Hepatocyte (in vitro differentiated cells): ENCODE results near the gene SETD5. TPM values are rescaled to one million over a fixed set of nuclear protein-coding genes. Genes with fewer than 3 reads are reported as not detected.

Experiments
- DNase-seq: peaks from one replicate; pipeline ENCODE4 v3.0.0-alpha.2; 2016; ENCODE audit warnings: low spot score
- H2AFZ ChIP-seq: fragments of 200-600 bp; sonication (generic); 2 replicates; pipeline ENCODE4 v1.6.0; 2016; ENCODE audit warnings: antibody characterized with exemption, mild to moderate bottlenecking
- H3K27ac ChIP-seq: fragments of 200-600 bp; sonication (generic); 2 replicates; pipeline ENCODE4 v1.5.1; 2016; ENCODE audit warnings: mild to moderate bottlenecking
- H3K27me3 ChIP-seq: fragments of 200-600 bp; sonication (generic); 2 replicates; pipeline ENCODE4 v1.6.1; 2016
- H3K36me3 ChIP-seq: fragments of 200-600 bp; sonication (generic); replicated peaks from 2 replicates; pipeline ENCODE4 v1.5.1; 2016; ENCODE audit warnings: low read depth; ENCODE audit not compliant: insufficient read depth
- H3K4me1 ChIP-seq: fragments of 200-600 bp; sonication (generic); 2 replicates; pipeline ENCODE4 v1.5.1; 2016; ENCODE audit warnings: mild to moderate bottlenecking, moderate library complexity; ENCODE audit not compliant: insufficient read depth
- H3K4me2 ChIP-seq: fragments of 200-600 bp; sonication (generic); 2 replicates; pipeline ENCODE4 v1.6.0; 2016
- H3K4me3 ChIP-seq: fragments of 200-600 bp; sonication (generic); 2 replicates; pipeline ENCODE4 v1.5.1; 2016; ENCODE audit warnings: mild to moderate bottlenecking
- H3K79me2 ChIP-seq: fragments of 200-600 bp; sonication (generic); 2 replicates; pipeline ENCODE4 v1.6.0; 2017; ENCODE audit warnings: mild to moderate bottlenecking
- H3K9me2 ChIP-seq: fragments of 200-600 bp; sonication (generic); replicated peaks from 2 replicates; pipeline ENCODE4 v1.6.0; 2017; ENCODE audit warnings: mild to moderate bottlenecking; ENCODE audit not compliant: insufficient read depth
- H3K9me3 ChIP-seq: fragments of 200-600 bp; sonication (generic); 2 replicates; pipeline ENCODE4 v1.5.1; 2016; ENCODE audit warnings: low read depth, mild to moderate bottlenecking
- H4K20me1 ChIP-seq: fragments of 200-600 bp; sonication (generic); 2 replicates; pipeline ENCODE4 v1.6.0; 2016; ENCODE audit warnings: mild to moderate bottlenecking; ENCODE audit not compliant: insufficient read depth, poor library complexity, severe bottlenecking
- EZH2 ChIP-seq: fragments of 200-600 bp; sonication (generic); IDR thresholded peaks from 2 replicates; pipeline ENCODE4 v1.6.1; 2016; ENCODE audit warnings: antibody characterized with exemption, mild to moderate bottlenecking, borderline replicate concordance
- EZH2phosphoT487 ChIP-seq: fragments of 200-600 bp; sonication (generic); IDR thresholded peaks from one replicate; pipeline ENCODE4 v1.6.1; 2018; ENCODE audit warnings: antibody characterized with exemption, mild to moderate bottlenecking, low read depth, moderate library complexity; ENCODE audit not compliant: unreplicated experiment, severe bottlenecking
- WGBS: methylation state at CpG from one replicate; pipeline ENCODE4 v1.1.6; 2016; ENCODE audit warnings: low lambda C conversion rate; ENCODE audit errors: missing lambda C conversion rate; 5-methylcytosine and 5-hydroxymethylcytosine counted together
- polyA plus RNA-seq: library from polyadenylated mRNA; unstranded; fragments of >200 nt; fragmentation: Nextera tagmentation; extraction: Ambion mirVana; gene quantifications from 2 replicates; pipeline ENCODE4 v1.2.1, GENCODE V29; 2016
- total RNA-seq: library from RNA; depleted of rRNA; stranded (reverse); fragments of >200 nt; gene quantifications from 2 replicates; pipeline ENCODE4 v1.2.3, GENCODE V29; 2014
- TF ChIP-seq, protein P1 (sequence below): fragments of 200-600 bp; sonication (generic); IDR thresholded peaks from 2 replicates; pipeline ENCODE4 v1.5.1; 2016; ENCODE audit warnings: antibody characterized with exemption, mild to moderate bottlenecking; ENCODE audit not compliant: poor library complexity

The SETD5 gene
- total and polyA plus RNA-seq, 2 experiments from 2014 or later, result 75.2 to 110 TPM

GRCh38 chr3:9399746-9400145, 2.3 kb downstream of the SETD5 start:
- Histone ChIP-seq H3K9me3 (no peaks in the 10 kb centered on the region), H3K4me3 (peak overlapping the region; percentile 93), H3K4me2 (peak overlapping the region; percentile 78), H2AFZ (no peak overlapping the region), H3K9me2 (no peaks in the 10 kb centered on the region), H3K79me2 (peaks cover 83% of the 10 kb centered on the region), H3K36me3 (no peaks in the 10 kb centered on the region), H3K27me3 (no peaks in the 10 kb centered on the region), H3K4me1 (peaks cover 52% of the 10 kb centered on the region), H4K20me1 (peaks cover 69% of the 10 kb centered on the region), H3K27ac (peak overlapping the region; percentile 99)
- DNase-seq, result peak; percentile 92
- TF ChIP-seq, protein P1, sequence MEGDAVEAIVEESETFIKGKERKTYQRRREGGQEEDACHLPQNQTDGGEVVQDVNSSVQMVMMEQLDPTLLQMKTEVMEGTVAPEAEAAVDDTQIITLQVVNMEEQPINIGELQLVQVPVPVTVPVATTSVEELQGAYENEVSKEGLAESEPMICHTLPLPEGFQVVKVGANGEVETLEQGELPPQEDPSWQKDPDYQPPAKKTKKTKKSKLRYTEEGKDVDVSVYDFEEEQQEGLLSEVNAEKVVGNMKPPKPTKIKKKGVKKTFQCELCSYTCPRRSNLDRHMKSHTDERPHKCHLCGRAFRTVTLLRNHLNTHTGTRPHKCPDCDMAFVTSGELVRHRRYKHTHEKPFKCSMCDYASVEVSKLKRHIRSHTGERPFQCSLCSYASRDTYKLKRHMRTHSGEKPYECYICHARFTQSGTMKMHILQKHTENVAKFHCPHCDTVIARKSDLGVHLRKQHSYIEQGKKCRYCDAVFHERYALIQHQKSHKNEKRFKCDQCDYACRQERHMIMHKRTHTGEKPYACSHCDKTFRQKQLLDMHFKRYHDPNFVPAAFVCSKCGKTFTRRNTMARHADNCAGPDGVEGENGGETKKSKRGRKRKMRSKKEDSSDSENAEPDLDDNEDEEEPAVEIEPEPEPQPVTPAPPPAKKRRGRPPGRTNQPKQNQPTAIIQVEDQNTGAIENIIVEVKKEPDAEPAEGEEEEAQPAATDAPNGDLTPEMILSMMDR, result no peak
- TF ChIP-seq EZH2phosphoT487 (no peak), EZH2 (no peak)
- 0% methylated on average over 3 of the region's 3 CpGs for WGBS

DNA sequence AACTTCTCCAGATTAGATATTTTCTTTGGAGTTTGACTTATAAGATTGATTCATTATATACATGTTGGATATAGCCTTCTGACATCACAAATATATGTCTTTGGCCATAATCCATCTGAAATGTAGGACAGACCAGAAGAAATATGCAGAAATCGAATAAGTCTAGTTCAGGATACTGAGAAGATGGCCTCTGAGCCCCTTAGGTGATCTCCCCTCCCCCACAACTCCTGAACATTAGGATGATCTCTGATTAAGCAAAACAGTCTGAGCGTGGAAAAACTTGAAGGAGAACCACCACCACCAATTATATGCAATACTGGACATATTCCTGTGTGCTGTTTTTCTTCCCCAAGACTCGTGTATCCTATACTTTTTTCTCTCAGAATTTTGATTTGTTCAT, 3.2 kb downstream of the SETD5 start:
- H3K27me3 ChIP-seq, result no peaks in the 10 kb centered on the region
- 24% methylated on average over 3 of the region's 3 CpGs for WGBS
- peak overlapping the region; percentile 93 for H3K4me3 ChIP-seq
- peaks cover 83% of the 10 kb centered on the region for H3K79me2 ChIP-seq
- H3K4me1 ChIP-seq, result peaks cover 53% of the 10 kb centered on the region
- no peak for TF ChIP-seq EZH2phosphoT487
- TF ChIP-seq, protein P1, result no peak
- TF ChIP-seq EZH2, result no peak
- no peaks in the 10 kb centered on the region for H3K9me3 ChIP-seq
- H4K20me1 ChIP-seq, result peaks cover 69% of the 10 kb centered on the region
- DNase-seq, result peak; percentile 17
- no peaks in the 10 kb centered on the region for H3K36me3 ChIP-seq
- H3K27ac ChIP-seq, result peak overlapping the region; percentile 99
- H3K4me2 ChIP-seq, result peak overlapping the region; percentile 78
- H2AFZ ChIP-seq, result no peak overlapping the region
- H3K9me2 ChIP-seq, result no peaks in the 10 kb centered on the region

GRCh38 chr3:9401986-9402385, 4.6 kb downstream of the SETD5 start:
- Histone ChIP-seq H3K36me3 (no peaks in the 10 kb centered on the region), H3K27me3 (no peaks in the 10 kb centered on the region), H3K79me2 (peaks cover 94% of the 10 kb centered on the region), H3K27ac (peak overlapping the region; percentile 99), H3K9me2 (no peaks in the 10 kb centered on the region), H4K20me1 (peaks cover 81% of the 10 kb centered on the region), H3K4me2 (peak overlapping the region; percentile 78), H2AFZ (no peak overlapping the region), H3K4me1 (peaks cover 59% of the 10 kb centered on the region), H3K9me3 (no peaks in the 10 kb centered on the region), H3K4me3 (peak overlapping the region; percentile 1)
- DNase-seq, result no peak
- WGBS, result 21% methylated on average over 4 of the region's 4 CpGs
- TF ChIP-seq, protein P1, result no peak
- TF ChIP-seq EZH2phosphoT487, result no peak
- no peak for TF ChIP-seq EZH2
